Measurements from ENCODE around the gene ZNF428.
"Not testable (repeated sequence)": the region's sequence is repeated elsewhere in the genome, so short reads cannot be mapped to it uniquely, and the experiment has no call there.

Gene ZNF428

GRCh38 chr19:43592800-43593350 is 26.6 kb downstream of the ZNF428 start:
- no peak for DNase-seq (ENCODE audit: low read depth)

GRCh38 chr19:43591904-43592772 is 27.3 kb downstream of the ZNF428 start:
- no peak for DNase-seq (ENCODE audit: low read depth)

GRCh38 chr19:43589678-43590077 is 29.8 kb downstream of the ZNF428 start:
- DNase-seq (ENCODE audit: low read depth), result no peak

GRCh38 chr19:43589277-43589676 is 30.2 kb downstream of the ZNF428 start:
- DNase-seq (ENCODE audit: low read depth), result no peak

- DNase-seq (ENCODE audit: low read depth), result not testable (repeated sequence)
Measured at GRCh38 chr19:43587029-43587428, 32.4 kb downstream of the ZNF428 start.

- DNase-seq (ENCODE audit: low read depth), result no peak
Measured at GRCh38 chr19:43586346-43586745, 33.1 kb downstream of the ZNF428 start.

GRCh38 chr19:43584484-43584883 is 34.9 kb downstream of the ZNF428 start:
- no peak for DNase-seq (ENCODE audit: low read depth)

- DNase-seq (ENCODE audit: low read depth), result no peak
Measured at GRCh38 chr19:43582495-43582894, 36.9 kb downstream of the ZNF428 start.

GRCh38 chr19:43581467-43581866 is 38.0 kb downstream of the ZNF428 start:
- no peak for DNase-seq (ENCODE audit: low read depth)

- no peak for DNase-seq (ENCODE audit: low read depth)
Measured at GRCh38 chr19:43578787-43579186, 40.6 kb downstream of the ZNF428 start.

- no peak for DNase-seq (ENCODE audit: low read depth)
Measured at GRCh38 chr19:43575955-43576878, 43.2 kb downstream of the ZNF428 start.

- peak; percentile 89 for DNase-seq (ENCODE audit: low read depth)
Measured at GRCh38 chr19:43575156-43575950, 44.1 kb downstream of the ZNF428 start, which contains the start of the genes PINLYP and XRCC1. TSS of gene PINLYP (plus strand) at chr19:43575801. CDS start at chr19:43577192, 1,391 bp downstream. TSS of gene XRCC1 (minus strand) at chr19:43575527. CDS start at chr19:43575458, 69 bp downstream.

GRCh38 chr19:43574424-43575155 is 44.8 kb downstream of the ZNF428 start:
- no peak for DNase-seq (ENCODE audit: low read depth)

GRCh38 chr19:43572171-43572588 is 47.2 kb downstream of the ZNF428 start:
- DNase-seq (ENCODE audit: low read depth), result no peak

- DNase-seq (ENCODE audit: low read depth), result no peak
Measured at GRCh38 chr19:43570174-43570791, 49.1 kb downstream of the ZNF428 start.

- DNase-seq (ENCODE audit: low read depth), result no peak
Measured at GRCh38 chr19:43569657-43570056, 49.8 kb downstream of the ZNF428 start.

- no peak for DNase-seq (ENCODE audit: low read depth)
Measured at GRCh38 chr19:43564800-43565199, 54.6 kb downstream of the ZNF428 start.

GRCh38 chr19:43563816-43564457 is 55.5 kb downstream of the ZNF428 start:
- no peak for DNase-seq (ENCODE audit: low read depth)

GRCh38 chr19:43562698-43563241 is 56.7 kb downstream of the ZNF428 start:
- DNase-seq (ENCODE audit: low read depth), result peak; percentile 32
